Measurements from ENCODE around the gene COMMD4. TPM values are rescaled to one million over a fixed set of nuclear protein-coding genes. Genes with fewer than 3 reads are reported as not detected.

Gene COMMD4
- total RNA-seq, 2 experiments from 2014 or later: 123 to 133 TPM

DNA sequence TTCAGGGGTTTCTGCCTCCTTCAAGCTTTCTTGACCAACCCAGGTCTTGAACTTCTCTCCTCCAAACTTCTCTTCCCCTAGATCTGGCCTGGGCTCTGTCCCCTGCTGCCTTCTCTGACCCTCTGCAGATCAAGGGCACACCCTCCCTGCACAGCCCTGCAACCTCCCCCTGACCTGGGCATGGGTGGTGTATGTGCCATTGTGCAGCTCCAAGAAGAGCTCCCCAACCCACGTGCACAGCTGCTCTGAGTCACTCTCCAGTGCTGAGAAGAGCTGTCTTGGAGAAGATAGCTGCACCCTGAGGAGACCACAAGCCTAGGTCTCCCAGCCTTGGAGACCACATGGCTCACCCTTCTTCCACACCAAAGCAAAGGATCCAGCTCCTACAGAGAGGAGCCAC is 24.5 kb downstream of the COMMD4 start:
- H3K9me3 ChIP-seq (ENCODE audit: low read length): no peaks in the 10 kb centered on the region
- BruUV-seq (replicated peaks): no TSS peak
- peaks cover 31% of the 10 kb centered on the region for H3K36me3 ChIP-seq (ENCODE audit: insufficient read depth, low read length)
- H3K9me2 ChIP-seq (ENCODE audit: insufficient read depth, low read length): no peaks in the 10 kb centered on the region
- intact Hi-C loops (cut with micrococcal nuclease; ENCODE audit: unreplicated experiment): no loop called here
- H3K27ac ChIP-seq (ENCODE audit: low read depth, low read length, poor library complexity, severe bottlenecking): no peak overlapping the region
- H3K4me1 ChIP-seq (ENCODE audit: insufficient read depth, low read length, poor library complexity, severe bottlenecking): no peaks in the 10 kb centered on the region
- H3K79me2 ChIP-seq (ENCODE audit: insufficient read depth, low read depth, low read length): no peaks in the 10 kb centered on the region
- no peak for DNase-seq (ENCODE audit: low spot score)
- no peak overlapping the region for H2AFZ ChIP-seq (ENCODE audit: low read length)
- no peak overlapping the region for H3K4me3 ChIP-seq (ENCODE audit: low read depth, low read length, poor library complexity, severe bottlenecking)
- no peak overlapping the region for H3K4me2 ChIP-seq (ENCODE audit: low read length)
- ChIA-PET CTCF (ENCODE audit: unreplicated experiment) (no interaction called here), POLR2A (interaction anchor here (1.1 kb wide), 1 partner anchor 32 kb away, joined by 4 read pairs; no protein-coding TSS in a partner anchor)
- no peak for TF ChIP-seq EZH2phosphoT487 (IDR thresholded peaks at IDR 0.05; ENCODE audit: borderline replicate concordance, low read depth, low read length)
- TF ChIP-seq, protein P1, sequence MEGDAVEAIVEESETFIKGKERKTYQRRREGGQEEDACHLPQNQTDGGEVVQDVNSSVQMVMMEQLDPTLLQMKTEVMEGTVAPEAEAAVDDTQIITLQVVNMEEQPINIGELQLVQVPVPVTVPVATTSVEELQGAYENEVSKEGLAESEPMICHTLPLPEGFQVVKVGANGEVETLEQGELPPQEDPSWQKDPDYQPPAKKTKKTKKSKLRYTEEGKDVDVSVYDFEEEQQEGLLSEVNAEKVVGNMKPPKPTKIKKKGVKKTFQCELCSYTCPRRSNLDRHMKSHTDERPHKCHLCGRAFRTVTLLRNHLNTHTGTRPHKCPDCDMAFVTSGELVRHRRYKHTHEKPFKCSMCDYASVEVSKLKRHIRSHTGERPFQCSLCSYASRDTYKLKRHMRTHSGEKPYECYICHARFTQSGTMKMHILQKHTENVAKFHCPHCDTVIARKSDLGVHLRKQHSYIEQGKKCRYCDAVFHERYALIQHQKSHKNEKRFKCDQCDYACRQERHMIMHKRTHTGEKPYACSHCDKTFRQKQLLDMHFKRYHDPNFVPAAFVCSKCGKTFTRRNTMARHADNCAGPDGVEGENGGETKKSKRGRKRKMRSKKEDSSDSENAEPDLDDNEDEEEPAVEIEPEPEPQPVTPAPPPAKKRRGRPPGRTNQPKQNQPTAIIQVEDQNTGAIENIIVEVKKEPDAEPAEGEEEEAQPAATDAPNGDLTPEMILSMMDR (conservative IDR thresholded peaks at IDR 0.05; ENCODE audit: low read length): no peak
- H4K20me1 ChIP-seq (ENCODE audit: insufficient read depth, low read length): no peaks in the 10 kb centered on the region

DNA sequence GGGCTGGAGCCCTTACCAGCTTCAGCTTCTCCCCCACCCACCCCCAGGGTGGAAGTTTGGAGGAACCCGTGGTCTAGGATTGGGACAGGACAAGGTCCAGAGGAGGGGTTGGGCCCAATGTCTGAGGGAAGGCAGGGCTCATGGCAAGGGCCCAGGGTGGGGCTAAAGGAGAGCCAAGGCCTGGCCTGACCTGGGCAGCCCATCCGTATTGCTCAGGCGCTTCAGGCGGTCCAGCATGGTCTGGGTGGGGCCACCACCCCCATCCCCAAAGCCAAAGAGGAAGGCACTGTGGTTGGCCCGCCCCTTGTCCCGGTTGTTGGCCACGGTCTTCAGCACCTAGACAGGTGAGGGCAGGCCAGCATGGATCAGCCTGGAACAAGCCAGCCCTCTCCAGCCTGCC is 25.0 kb downstream of the COMMD4 start:
- Histone ChIP-seq H3K4me2 (ENCODE audit: low read length) (no peak overlapping the region), H3K27ac (ENCODE audit: low read depth, low read length, poor library complexity, severe bottlenecking) (no peak overlapping the region), H3K9me3 (ENCODE audit: low read length) (no peaks in the 10 kb centered on the region), H3K79me2 (ENCODE audit: insufficient read depth, low read depth, low read length) (no peaks in the 10 kb centered on the region), H2AFZ (ENCODE audit: low read length) (no peak overlapping the region), H4K20me1 (ENCODE audit: insufficient read depth, low read length) (no peaks in the 10 kb centered on the region), H3K4me1 (ENCODE audit: insufficient read depth, low read length, poor library complexity, severe bottlenecking) (no peaks in the 10 kb centered on the region), H3K4me3 (ENCODE audit: low read depth, low read length, poor library complexity, severe bottlenecking) (no peak overlapping the region), H3K36me3 (ENCODE audit: insufficient read depth, low read length) (peaks cover 31% of the 10 kb centered on the region), H3K9me2 (ENCODE audit: insufficient read depth, low read length) (no peaks in the 10 kb centered on the region)
- no TSS peak for BruUV-seq (replicated peaks)
- intact Hi-C loops (cut with micrococcal nuclease; ENCODE audit: unreplicated experiment): no loop called here
- POLR2A ChIA-PET: no interaction called here
- TF ChIP-seq EZH2phosphoT487 (IDR thresholded peaks at IDR 0.05; ENCODE audit: borderline replicate concordance, low read depth, low read length): no peak
- TF ChIP-seq, protein P1 (conservative IDR thresholded peaks at IDR 0.05; ENCODE audit: low read length): no peak
- CTCF ChIA-PET (ENCODE audit: unreplicated experiment): no interaction called here
- DNase-seq (ENCODE audit: low spot score): no peak

DNA sequence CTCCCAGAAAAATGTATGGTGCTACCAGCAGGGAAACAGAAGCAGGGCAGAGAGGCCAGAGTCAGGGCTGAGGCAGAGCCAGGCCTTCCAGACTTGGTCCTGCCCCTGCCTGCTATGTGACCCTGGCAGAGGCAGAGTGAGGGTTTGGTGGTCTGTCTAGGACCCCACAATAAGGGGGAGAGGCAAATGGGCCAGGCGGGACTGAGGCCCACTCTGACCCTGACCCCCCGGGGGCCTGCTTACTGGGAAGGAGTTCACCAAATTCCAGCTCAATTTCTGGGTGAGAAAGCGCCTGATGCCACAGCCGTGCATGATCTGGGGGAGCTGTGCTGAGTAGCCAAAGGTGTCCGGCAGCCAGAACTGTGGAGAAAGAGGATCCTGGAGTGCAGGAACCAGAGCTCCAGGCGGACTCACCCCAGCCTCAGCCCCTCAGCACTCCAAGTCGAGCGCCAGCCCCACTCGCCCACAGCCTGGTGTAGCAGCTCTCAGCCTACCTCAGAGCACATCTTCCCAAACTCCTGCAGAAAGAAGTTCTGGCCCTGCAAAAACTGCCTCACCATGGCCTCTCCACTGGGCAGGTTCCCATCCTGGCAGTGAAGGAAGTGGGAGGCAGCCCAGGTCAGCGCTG is 25.6 kb downstream of the COMMD4 start:
- H3K4me2 ChIP-seq (ENCODE audit: low read length): no peak overlapping the region
- H3K4me1 ChIP-seq (ENCODE audit: insufficient read depth, low read length, poor library complexity, severe bottlenecking): no peaks in the 10 kb centered on the region
- no peak overlapping the region for H2AFZ ChIP-seq (ENCODE audit: low read length)
- H3K79me2 ChIP-seq (ENCODE audit: insufficient read depth, low read depth, low read length): no peaks in the 10 kb centered on the region
- TF ChIP-seq, protein P1 (conservative IDR thresholded peaks at IDR 0.05; ENCODE audit: low read length): no peak
- TF ChIP-seq EZH2phosphoT487 (IDR thresholded peaks at IDR 0.05; ENCODE audit: borderline replicate concordance, low read depth, low read length): no peak
- peaks cover 32% of the 10 kb centered on the region; the same call in 1 of the 2 replicates for H3K36me3 ChIP-seq (ENCODE audit: insufficient read depth, low read length)
- no peak for DNase-seq (ENCODE audit: low spot score)
- no peak overlapping the region for H3K27ac ChIP-seq (ENCODE audit: low read depth, low read length, poor library complexity, severe bottlenecking)
- POLR2A ChIA-PET: no interaction called here
- no peaks in the 10 kb centered on the region for H3K9me2 ChIP-seq (ENCODE audit: insufficient read depth, low read length)
- no peaks in the 10 kb centered on the region for H3K9me3 ChIP-seq (ENCODE audit: low read length)
- BruUV-seq (replicated peaks): no TSS peak
- CTCF ChIA-PET (ENCODE audit: unreplicated experiment): no interaction called here
- no peaks in the 10 kb centered on the region for H4K20me1 ChIP-seq (ENCODE audit: insufficient read depth, low read length)
- intact Hi-C loops (cut with micrococcal nuclease; ENCODE audit: unreplicated experiment): no loop called here
- no peak overlapping the region for H3K4me3 ChIP-seq (ENCODE audit: low read depth, low read length, poor library complexity, severe bottlenecking)

Data from OCI-LY7 (cell line).